ENCODE data around the gene SLC27A2.

The SLC27A2 gene

DNA sequence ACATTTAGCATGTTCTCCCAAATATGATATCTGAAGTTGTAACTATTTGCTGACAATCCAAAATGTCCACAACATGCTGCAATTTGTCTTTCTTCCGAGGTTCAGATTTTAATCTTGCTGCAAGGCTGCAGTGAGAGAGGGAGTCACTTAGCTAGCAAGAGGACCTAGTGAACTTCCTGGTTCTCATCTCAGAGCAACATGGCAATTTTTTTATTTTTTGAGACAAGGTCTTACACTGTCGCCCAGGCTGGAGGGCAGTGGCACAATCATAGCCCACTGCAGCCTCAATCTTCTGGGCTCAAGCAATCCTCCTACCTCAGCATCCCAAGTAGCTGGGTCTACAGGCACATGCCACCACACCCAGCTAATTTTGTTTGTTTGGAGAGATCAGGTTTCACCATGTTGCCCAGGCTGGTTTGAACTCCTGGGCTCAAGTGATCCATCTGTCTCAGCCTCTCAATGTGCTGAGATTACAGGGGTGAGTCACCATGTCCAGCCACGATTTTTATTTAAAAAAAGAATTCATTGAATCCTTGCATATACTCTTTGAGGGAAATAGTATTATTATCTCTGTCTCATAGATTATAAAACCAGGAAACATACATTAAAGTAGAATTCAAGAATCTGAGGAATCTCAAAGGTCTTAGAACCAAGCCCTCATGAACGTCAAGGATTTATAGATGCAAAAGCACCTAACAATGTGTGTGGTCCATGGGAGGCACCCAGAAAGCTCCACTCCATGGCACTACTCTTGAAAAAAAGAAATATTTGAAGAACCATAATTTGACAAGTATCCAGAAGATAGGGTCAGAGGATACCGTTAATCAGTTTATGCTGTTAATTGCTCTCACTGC lies 74.4 kb downstream of the SLC27A2 start:
- DNase-seq (ENCODE audit: low spot score) = no peak
- TF ChIP-seq CTCF (IDR thresholded peaks at IDR 0.05; ENCODE audit: borderline replicate concordance, control extremely low read depth, extremely low read depth, insufficient read depth, missing control alignments) = no peak
- in situ Hi-C loops (cut with MboI; ENCODE audit: low sequenced_read_pairs, unreplicated experiment) = no loop called here

DNA sequence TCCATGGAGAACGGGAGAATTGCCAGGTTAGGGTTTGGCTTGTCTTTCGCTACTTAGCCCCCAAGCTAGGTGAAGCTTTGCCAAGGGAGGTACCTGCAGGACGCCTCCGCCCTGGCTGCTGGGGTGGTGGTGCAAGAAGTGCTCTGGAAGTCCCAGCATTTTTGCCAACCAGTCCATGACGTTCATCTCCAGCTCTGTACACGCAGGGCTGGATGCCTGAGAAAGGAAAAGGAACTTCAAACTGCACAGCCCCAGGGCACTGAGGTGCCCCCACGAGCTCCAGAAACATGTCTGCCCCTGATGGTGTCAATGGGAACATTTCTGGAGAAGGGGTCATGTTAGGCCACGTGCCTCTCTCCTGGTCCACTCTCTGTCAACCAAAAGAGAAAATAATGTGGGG lies 75.3 kb downstream of the SLC27A2 start:
- TF ChIP-seq CTCF (IDR thresholded peaks at IDR 0.05; ENCODE audit: borderline replicate concordance, control extremely low read depth, extremely low read depth, insufficient read depth, missing control alignments) = no peak
- in situ Hi-C loops (cut with MboI; ENCODE audit: low sequenced_read_pairs, unreplicated experiment) = no loop called here
- no peak for DNase-seq (ENCODE audit: low spot score)

DNA sequence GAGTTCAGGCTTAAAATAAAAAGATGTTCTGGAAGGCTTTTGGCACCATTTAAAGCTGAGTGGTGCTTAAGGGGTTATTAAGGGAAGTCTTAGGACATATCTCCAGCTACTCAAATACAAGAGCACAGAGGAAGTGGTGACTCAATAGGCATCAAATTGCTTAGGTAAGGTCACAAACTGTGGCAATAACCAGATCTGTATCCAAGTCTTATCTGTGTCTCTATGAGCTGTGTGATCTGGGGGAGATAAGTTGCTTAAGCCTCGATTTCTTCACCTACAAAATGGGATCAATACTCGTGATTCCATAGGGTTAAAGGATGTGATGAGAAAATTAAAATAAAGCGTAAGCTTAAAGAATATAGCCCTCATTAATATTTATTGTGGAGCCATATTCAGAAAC lies 75.9 kb downstream of the SLC27A2 start:
- no peak for DNase-seq (ENCODE audit: low spot score)
- in situ Hi-C loops (cut with MboI; ENCODE audit: low sequenced_read_pairs, unreplicated experiment) = no loop called here
- no peak for TF ChIP-seq CTCF (IDR thresholded peaks at IDR 0.05; ENCODE audit: borderline replicate concordance, control extremely low read depth, extremely low read depth, insufficient read depth, missing control alignments)

DNA sequence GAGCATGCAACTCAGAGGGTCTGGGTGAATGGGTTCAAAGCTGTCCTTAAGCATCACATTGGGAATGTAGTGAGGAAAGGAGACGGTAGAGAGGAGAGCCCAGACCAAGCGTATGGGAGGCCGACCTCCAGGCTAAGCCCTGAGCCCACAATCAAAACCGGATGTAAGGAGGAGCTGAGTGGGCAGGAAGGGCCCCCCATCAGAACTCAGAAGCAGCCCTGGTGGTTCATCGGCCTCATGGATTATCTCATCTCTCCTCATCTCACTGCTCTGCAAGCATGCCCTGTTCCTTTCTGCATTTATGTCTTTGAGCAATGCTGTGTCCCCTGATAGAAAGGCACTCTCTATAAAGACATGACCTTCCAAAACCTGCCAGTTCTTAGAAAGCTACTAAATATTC lies 77.3 kb downstream of the SLC27A2 start:
- no peak for DNase-seq (ENCODE audit: low spot score)
- no peak for TF ChIP-seq CTCF (IDR thresholded peaks at IDR 0.05; ENCODE audit: borderline replicate concordance, control extremely low read depth, extremely low read depth, insufficient read depth, missing control alignments)
- in situ Hi-C loops (cut with MboI; ENCODE audit: low sequenced_read_pairs, unreplicated experiment) = no loop called here

DNA sequence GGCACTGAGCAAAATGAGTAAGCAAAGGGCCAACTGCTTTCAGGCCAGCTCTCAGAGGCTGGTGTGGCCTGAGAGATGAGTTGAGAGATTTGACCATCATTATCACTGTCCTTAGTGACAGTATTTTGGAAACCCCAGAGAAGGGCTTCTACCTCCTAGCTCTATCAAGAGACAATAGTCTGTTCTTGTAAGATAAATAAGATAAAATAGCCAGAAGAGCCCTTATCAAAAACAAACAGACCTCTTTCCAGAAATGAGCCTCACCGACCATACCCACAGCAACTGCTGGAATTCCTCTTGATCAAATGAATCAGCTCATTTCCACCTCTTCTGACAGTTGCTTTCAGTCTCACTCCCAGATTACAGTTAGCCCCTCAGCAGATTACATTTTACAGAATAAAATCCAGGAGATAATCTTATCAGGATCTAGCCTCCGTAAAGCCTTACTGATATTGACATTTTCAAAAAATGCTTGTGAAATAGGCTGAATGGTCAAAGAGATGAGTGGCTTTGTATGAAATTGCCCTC lies 79.0 kb downstream of the SLC27A2 start:
- in situ Hi-C loops (cut with MboI; ENCODE audit: low sequenced_read_pairs, unreplicated experiment) = no loop called here
- DNase-seq (ENCODE audit: low spot score) = peak; percentile 60
- no peak for TF ChIP-seq CTCF (IDR thresholded peaks at IDR 0.05; ENCODE audit: borderline replicate concordance, control extremely low read depth, extremely low read depth, insufficient read depth, missing control alignments)

- no peak for TF ChIP-seq CTCF (IDR thresholded peaks at IDR 0.05; ENCODE audit: borderline replicate concordance, control extremely low read depth, extremely low read depth, insufficient read depth, missing control alignments)
- DNase-seq (ENCODE audit: low spot score) = no peak
- in situ Hi-C loops (cut with MboI; ENCODE audit: low sequenced_read_pairs, unreplicated experiment) = no loop called here
Measured at GRCh38 chr15:50261981-50262380, 80.0 kb downstream of the SLC27A2 start.

All from GM13976 (cell line).